PC-9 (cell line): Measurements from ENCODE around the gene WDR88. TPM values are rescaled to one million over a fixed set of nuclear protein-coding genes. Genes with fewer than 3 reads are reported as not detected.

Experiments
- BruUV-seq: library from RNA; stranded (reverse); fragments of 400-500 nt; replicated peaks from 2 replicates; lab custom pipeline; 2021; lab: Mats Ljungman, UMichigan
- CTCF ChIA-PET: fragments of 300-600 bp; sonication (Branson Sonifier 250); formaldehyde crosslinking; loops from one replicate; lab custom pipeline; 2022; ENCODE audit warnings: antibody characterized with exemption; lab: Charles Lee
- POLR2A ChIA-PET: fragments of 300-600 bp; sonication (Branson Sonifier 250); formaldehyde crosslinking; loops from one replicate; lab custom pipeline; 2022; ENCODE audit warnings: antibody characterized with exemption; ENCODE audit not compliant: unreplicated experiment; lab: Charles Lee
- DNase-seq, 2 experiments: peaks; one replicate each; pipeline versions ENCODE4 v3.0.0 to v3.0.0-alpha.2; 2015 to 2022; ENCODE audit warnings: mixed read lengths in 1 of 2
- H2AFZ ChIP-seq: fragments of 200-600 bp; sonication (generic); 2 replicates; pipeline ENCODE4 v1.8.1; 2017; ENCODE audit warnings: antibody characterized with exemption
- H3F3A ChIP-seq: fragments of 200-600 bp; sonication (generic); 2 replicates; pipeline ENCODE4 v1.8.1; 2017; ENCODE audit warnings: antibody characterized with exemption, mild to moderate bottlenecking, low read depth; ENCODE audit not compliant: insufficient read depth
- H3K27ac ChIP-seq: fragments of 200-600 bp; sonication (generic); 2 replicates; pipeline ENCODE4 v1.6.1; 2016; ENCODE audit warnings: mixed run types
- H3K27me3 ChIP-seq: fragments of 200-600 bp; sonication (generic); 2 replicates; pipeline ENCODE4 v1.6.1; 2016; ENCODE audit warnings: low read depth, mixed run types; ENCODE audit not compliant: insufficient read depth
- H3K36me3 ChIP-seq: fragments of 200-600 bp; sonication (generic); 2 replicates; pipeline ENCODE4 v1.6.1; 2016; ENCODE audit warnings: low read depth, mixed run types
- H3K4me1 ChIP-seq: fragments of 200-600 bp; sonication (generic); replicated peaks from 2 replicates; pipeline ENCODE4 v1.6.1; 2016; ENCODE audit warnings: mixed run types; ENCODE audit not compliant: insufficient read depth
- H3K4me2 ChIP-seq: fragments of 200-600 bp; sonication (generic); 2 replicates; pipeline ENCODE4 v1.6.1; 2017; ENCODE audit warnings: mixed run types
- H3K4me3 ChIP-seq: fragments of 200-600 bp; sonication (generic); 2 replicates; pipeline ENCODE4 v1.6.1; 2016; ENCODE audit warnings: mixed run types
- H3K79me2 ChIP-seq: fragments of 200-600 bp; sonication (generic); 2 replicates; pipeline ENCODE4 v1.6.1; 2017; ENCODE audit warnings: low read depth, mixed run types
- H3K9me2 ChIP-seq: fragments of 200-600 bp; sonication (generic); 2 replicates; pipeline ENCODE4 v1.8.1; 2017; ENCODE audit warnings: mild to moderate bottlenecking; ENCODE audit not compliant: insufficient read depth
- H3K9me3 ChIP-seq: fragments of 200-600 bp; sonication (generic); 2 replicates; pipeline ENCODE4 v1.8.1; 2016; ENCODE audit warnings: low read depth; ENCODE audit not compliant: insufficient read depth
- H4K20me1 ChIP-seq: fragments of 200-600 bp; sonication (generic); 2 replicates; pipeline ENCODE4 v1.8.1; 2017; ENCODE audit not compliant: insufficient read depth
- EZH2 ChIP-seq: fragments of 200-600 bp; sonication (generic); IDR thresholded peaks from 2 replicates; pipeline ENCODE4 v1.8.0; 2017; ENCODE audit warnings: antibody characterized with exemption, low read depth
- intact Hi-C: fragments of 100-400 bp; cut with micrococcal nuclease; formaldehyde crosslinking; loops from one replicate; pipeline ENCODE4 v1.10.0; 2022; ENCODE audit not compliant: unreplicated experiment
- total RNA-seq: library from RNA; stranded (reverse); gene quantifications from 2 replicates; pipeline ENCODE4 v1.2.3, GENCODE V29; 2021
- TF ChIP-seq, protein P1 (sequence below): fragments of 200-600 bp; sonication (generic); conservative IDR thresholded peaks from 2 replicates; pipeline ENCODE4 v1.6.1; 2017; ENCODE audit warnings: mixed run types, antibody characterized with exemption, mild to moderate bottlenecking, moderate library complexity

WDR88 gene
- total RNA-seq, 1 experiment from 2014 or later: 0.59 TPM

DNA sequence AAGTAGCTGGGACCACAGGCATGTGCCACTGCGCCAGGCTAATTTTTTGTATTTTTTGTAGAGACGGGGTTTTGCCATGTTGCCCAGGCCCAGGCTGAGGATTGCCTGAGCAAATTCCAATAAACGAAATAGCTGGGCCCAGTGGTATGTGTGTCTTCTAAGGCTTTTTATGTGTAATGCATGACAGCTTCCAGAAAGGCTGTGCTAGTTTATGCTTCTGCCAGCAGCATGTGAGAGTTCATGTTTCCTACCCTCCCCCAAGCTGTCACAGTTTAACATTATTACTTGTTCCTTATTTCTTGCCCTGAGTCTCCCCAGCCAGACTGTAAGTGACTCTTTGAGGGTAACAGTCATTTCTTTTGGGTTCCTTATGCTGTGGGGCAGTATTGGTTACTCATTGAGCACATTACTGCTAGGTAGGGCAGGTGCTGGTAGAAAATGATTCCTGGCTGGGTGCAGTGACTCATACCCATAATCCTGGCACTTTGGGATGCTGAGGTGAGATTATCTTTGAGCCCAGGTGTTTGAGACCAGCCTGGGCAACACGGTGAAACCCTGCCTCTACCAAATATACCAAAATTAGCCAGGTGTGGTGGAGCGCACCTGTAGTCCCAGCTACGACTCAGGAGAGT, 37.4 kb upstream of the WDR88 start:
- H3K27ac ChIP-seq: no peak overlapping the region
- no peaks in the 10 kb centered on the region for H3K36me3 ChIP-seq
- H3K9me2 ChIP-seq: no peaks in the 10 kb centered on the region
- no peak overlapping the region for H3K4me3 ChIP-seq
- TF ChIP-seq, protein P1, sequence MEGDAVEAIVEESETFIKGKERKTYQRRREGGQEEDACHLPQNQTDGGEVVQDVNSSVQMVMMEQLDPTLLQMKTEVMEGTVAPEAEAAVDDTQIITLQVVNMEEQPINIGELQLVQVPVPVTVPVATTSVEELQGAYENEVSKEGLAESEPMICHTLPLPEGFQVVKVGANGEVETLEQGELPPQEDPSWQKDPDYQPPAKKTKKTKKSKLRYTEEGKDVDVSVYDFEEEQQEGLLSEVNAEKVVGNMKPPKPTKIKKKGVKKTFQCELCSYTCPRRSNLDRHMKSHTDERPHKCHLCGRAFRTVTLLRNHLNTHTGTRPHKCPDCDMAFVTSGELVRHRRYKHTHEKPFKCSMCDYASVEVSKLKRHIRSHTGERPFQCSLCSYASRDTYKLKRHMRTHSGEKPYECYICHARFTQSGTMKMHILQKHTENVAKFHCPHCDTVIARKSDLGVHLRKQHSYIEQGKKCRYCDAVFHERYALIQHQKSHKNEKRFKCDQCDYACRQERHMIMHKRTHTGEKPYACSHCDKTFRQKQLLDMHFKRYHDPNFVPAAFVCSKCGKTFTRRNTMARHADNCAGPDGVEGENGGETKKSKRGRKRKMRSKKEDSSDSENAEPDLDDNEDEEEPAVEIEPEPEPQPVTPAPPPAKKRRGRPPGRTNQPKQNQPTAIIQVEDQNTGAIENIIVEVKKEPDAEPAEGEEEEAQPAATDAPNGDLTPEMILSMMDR: no peak
- TF ChIP-seq EZH2: no peak
- ChIA-PET POLR2A (no interaction called here), CTCF (no interaction called here)
- no peaks in the 10 kb centered on the region for H4K20me1 ChIP-seq
- no peaks in the 10 kb centered on the region for H3K27me3 ChIP-seq
- no TSS peak for BruUV-seq
- H2AFZ ChIP-seq: no peak overlapping the region
- DNase-seq: peak in 1 of 2 experiments; percentile 40
- H3K4me1 ChIP-seq: peaks cover 42% of the 10 kb centered on the region
- no peaks in the 10 kb centered on the region for H3K9me3 ChIP-seq
- H3K4me2 ChIP-seq: no peak overlapping the region
- intact Hi-C loops: no loop called here
- no peaks in the 10 kb centered on the region for H3K79me2 ChIP-seq
- H3F3A ChIP-seq: peaks cover 43% of the 10 kb centered on the region

DNA sequence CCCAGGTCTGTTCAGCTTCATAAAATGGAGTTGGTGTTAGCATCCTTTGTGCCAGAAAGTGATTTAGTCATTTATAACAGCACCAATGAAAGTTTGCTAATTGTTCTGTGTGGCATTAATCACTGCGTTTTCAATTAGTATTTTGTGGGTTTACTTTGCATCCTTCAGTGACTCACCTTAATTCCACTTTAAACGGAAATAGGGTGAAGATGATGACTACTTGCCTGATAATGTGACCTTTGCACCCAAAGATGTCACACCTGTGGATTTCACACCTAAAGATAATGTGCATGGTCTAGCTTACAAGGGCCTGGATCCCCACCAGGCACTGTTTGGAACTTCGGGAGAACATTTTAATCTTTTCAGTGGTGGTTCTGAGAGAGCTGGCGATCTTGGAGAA, 35.9 kb upstream of the WDR88 start:
- ChIA-PET CTCF (no interaction called here), POLR2A (no interaction called here)
- no TSS peak for BruUV-seq
- Histone ChIP-seq H3K79me2 (no peaks in the 10 kb centered on the region), H3K4me3 (no peak overlapping the region), H3K27me3 (no peaks in the 10 kb centered on the region), H3K4me2 (no peak overlapping the region), H3K9me3 (no peaks in the 10 kb centered on the region), H3K9me2 (no peaks in the 10 kb centered on the region), H3K4me1 (peaks cover 55% of the 10 kb centered on the region), H3F3A (peaks cover 57% of the 10 kb centered on the region), H2AFZ (no peak overlapping the region), H3K36me3 (no peaks in the 10 kb centered on the region), H4K20me1 (no peaks in the 10 kb centered on the region), H3K27ac (0 out of 2 replicates have a peak overlapping the region, but pooled peaks have one; percentile 9)
- DNase-seq: peak in 1 of 2 experiments; percentile 82
- TF ChIP-seq, protein P1: no peak
- TF ChIP-seq EZH2: no peak
- intact Hi-C loops: no loop called here

DNA sequence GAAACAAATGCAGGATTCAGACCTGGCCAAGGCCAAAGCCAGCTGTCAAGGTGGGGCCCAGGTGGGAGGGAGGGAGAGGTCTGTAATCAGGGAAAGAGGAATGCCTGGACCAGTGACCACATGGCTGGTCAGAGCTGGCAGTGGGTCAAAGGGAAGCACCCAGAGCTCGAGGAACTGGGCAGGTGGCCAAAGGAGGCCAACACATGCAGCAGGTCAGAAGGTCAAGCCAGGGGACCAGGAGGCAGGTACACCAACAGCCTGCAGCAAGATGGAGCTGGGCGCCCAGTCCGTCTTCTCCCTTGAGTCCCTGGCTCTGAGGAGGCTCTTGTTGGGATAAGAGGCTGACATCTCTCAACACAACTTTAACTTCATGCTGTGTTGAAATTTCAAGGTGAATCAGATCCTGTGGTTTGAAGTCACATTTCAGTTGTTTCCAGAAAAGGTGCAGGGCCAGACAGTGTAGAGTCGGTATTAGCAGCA, 33.8 kb upstream of the WDR88 start:
- Histone ChIP-seq H3K27me3 (no peaks in the 10 kb centered on the region), H2AFZ (no peak overlapping the region), H3K27ac (peak overlapping the region; percentile 54), H3K36me3 (peaks cover 8% of the 10 kb centered on the region), H3K4me3 (no peak overlapping the region), H3F3A (peaks cover 63% of the 10 kb centered on the region), H3K4me1 (peaks cover 65% of the 10 kb centered on the region), H4K20me1 (no peaks in the 10 kb centered on the region), H3K9me3 (no peaks in the 10 kb centered on the region), H3K4me2 (peak overlapping the region; percentile 54), H3K9me2 (no peaks in the 10 kb centered on the region), H3K79me2 (no peaks in the 10 kb centered on the region)
- ChIA-PET POLR2A (interaction anchor here (0.5 to 0.8 kb wide), 4 partner anchors 46 to 126 kb away, joined by 4 to 5 read pairs (median 4); partner anchors contain the start of gene CEP89), CTCF (interaction anchor here (0.6 kb wide), 1 partner anchor 998 kb away, joined by 4 read pairs; no protein-coding TSS in a partner anchor)
- DNase-seq: peak; percentile 83 to 90
- no TSS peak for BruUV-seq
- no peak for TF ChIP-seq EZH2
- TF ChIP-seq, protein P1: no peak
- intact Hi-C loops: loop anchor here (1.0 kb wide), 2 partner anchors 17 to 44 kb away; partner anchors contain the start of gene GPATCH1
